ENCODE results near the gene FFAR3. TPM values are rescaled to one million over a fixed set of nuclear protein-coding genes. Genes with fewer than 3 reads are reported as not detected.

Gene FFAR3
- total RNA-seq, 2 donors from 2014 or later: 1.7 to 2.3 TPM

GRCh38 chr19:35320065-35320713, 38.1 kb upstream of the FFAR3 start:
- H3K27ac Mint-ChIP-seq: no peak overlapping the region

GRCh38 chr19:35321291-35321690, 37.0 kb upstream of the FFAR3 start:
- no peak for ATAC-seq (replicated peaks)
- no peak overlapping the region for H3K27ac Mint-ChIP-seq
- peaks cover 5% of the 10 kb centered on the region for H3K4me1 Mint-ChIP-seq
- H3K27me3 Mint-ChIP-seq: peaks cover 4% of the 10 kb centered on the region
- no peak overlapping the region for H3K4me3 Mint-ChIP-seq
- no peaks in the 10 kb centered on the region for H3K9me3 Mint-ChIP-seq
- no peaks in the 10 kb centered on the region for H3K36me3 Mint-ChIP-seq (ENCODE audit: low read depth)

More at GRCh38 chr19:35320065-35320713, 38.1 kb upstream of the FFAR3 start:
- Mint-ChIP-seq H3K36me3 (ENCODE audit: low read depth) (no peaks in the 10 kb centered on the region), H3K4me1 (peaks cover 5% of the 10 kb centered on the region), H3K27me3 (no peaks in the 10 kb centered on the region), H3K4me3 (no peak overlapping the region), H3K9me3 (no peaks in the 10 kb centered on the region)
- ATAC-seq (replicated peaks): peak; percentile 40

DNA sequence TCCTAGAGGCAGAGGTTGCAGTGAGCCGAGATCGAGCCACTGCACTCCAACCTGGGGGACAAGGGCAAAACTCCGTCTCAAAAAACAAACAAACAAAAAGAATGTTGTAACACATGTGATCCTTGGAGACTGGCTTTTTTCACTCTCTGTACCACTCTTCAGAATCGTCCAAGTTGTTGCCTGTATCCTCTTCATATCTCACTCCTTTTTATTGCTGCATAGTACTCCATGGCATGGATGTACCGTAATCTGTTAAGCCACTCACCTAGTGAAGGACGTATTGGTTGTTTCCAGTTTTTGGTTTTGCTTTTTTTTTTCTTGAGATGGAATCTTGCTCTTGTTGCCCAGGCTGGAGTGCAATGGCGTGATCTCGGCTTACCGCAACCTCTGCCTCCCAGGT, 36.2 kb upstream of the FFAR3 start:
- H3K9me3 Mint-ChIP-seq: no peaks in the 10 kb centered on the region
- H3K27me3 Mint-ChIP-seq: peaks cover 4% of the 10 kb centered on the region
- no peaks in the 10 kb centered on the region for H3K36me3 Mint-ChIP-seq (ENCODE audit: low read depth)
- H3K4me1 Mint-ChIP-seq: peaks cover 5% of the 10 kb centered on the region
- ATAC-seq (replicated peaks): no peak
- no peak overlapping the region for H3K27ac Mint-ChIP-seq
- H3K4me3 Mint-ChIP-seq: no peak overlapping the region

- no peak overlapping the region for H3K4me3 Mint-ChIP-seq
- H3K9me3 Mint-ChIP-seq: no peaks in the 10 kb centered on the region
- no peaks in the 10 kb centered on the region for H3K36me3 Mint-ChIP-seq (ENCODE audit: low read depth)
- ATAC-seq (replicated peaks): no peak
- peaks cover 11% of the 10 kb centered on the region for H3K27me3 Mint-ChIP-seq
- no peak overlapping the region for H3K27ac Mint-ChIP-seq
- H3K4me1 Mint-ChIP-seq: peaks cover 3% of the 10 kb centered on the region
Measured at GRCh38 chr19:35327642-35328041, 30.6 kb upstream of the FFAR3 start.

GRCh38 chr19:35328851-35329285, 29.4 kb upstream of the FFAR3 start, which contains the start of gene CD22:
TSS of gene CD22 (plus strand) at chr19:35329187. CDS start at chr19:35332041, 2,854 bp downstream.
- Mint-ChIP-seq H3K36me3 (ENCODE audit: low read depth) (no peaks in the 10 kb centered on the region), H3K27me3 (peaks cover 13% of the 10 kb centered on the region), H3K4me3 (no peak within 1 kb of the TSS), H3K9me3 (no peaks in the 10 kb centered on the region), H3K4me1 (peaks cover 9% of the 10 kb centered on the region), H3K27ac (no peak within 1 kb of the TSS)
- no peak for ATAC-seq (replicated peaks)

- Mint-ChIP-seq H3K4me1 (peaks cover 14% of the 10 kb centered on the region), H3K4me3 (no peak overlapping the region), H3K27me3 (peaks cover 17% of the 10 kb centered on the region), H3K9me3 (no peaks in the 10 kb centered on the region), H3K27ac (no peak overlapping the region), H3K36me3 (ENCODE audit: low read depth) (no peaks in the 10 kb centered on the region)
- no peak for ATAC-seq (replicated peaks)
Measured at GRCh38 chr19:35329323-35329722, 28.9 kb upstream of the FFAR3 start.

- Mint-ChIP-seq H3K4me1 (peaks cover 20% of the 10 kb centered on the region), H3K27ac (no peak overlapping the region), H3K9me3 (no peaks in the 10 kb centered on the region), H3K36me3 (ENCODE audit: low read depth) (no peaks in the 10 kb centered on the region), H3K4me3 (no peak overlapping the region), H3K27me3 (peaks cover 17% of the 10 kb centered on the region)
- no peak for ATAC-seq (replicated peaks)
Measured at GRCh38 chr19:35330475-35330874, 27.8 kb upstream of the FFAR3 start.

DNA sequence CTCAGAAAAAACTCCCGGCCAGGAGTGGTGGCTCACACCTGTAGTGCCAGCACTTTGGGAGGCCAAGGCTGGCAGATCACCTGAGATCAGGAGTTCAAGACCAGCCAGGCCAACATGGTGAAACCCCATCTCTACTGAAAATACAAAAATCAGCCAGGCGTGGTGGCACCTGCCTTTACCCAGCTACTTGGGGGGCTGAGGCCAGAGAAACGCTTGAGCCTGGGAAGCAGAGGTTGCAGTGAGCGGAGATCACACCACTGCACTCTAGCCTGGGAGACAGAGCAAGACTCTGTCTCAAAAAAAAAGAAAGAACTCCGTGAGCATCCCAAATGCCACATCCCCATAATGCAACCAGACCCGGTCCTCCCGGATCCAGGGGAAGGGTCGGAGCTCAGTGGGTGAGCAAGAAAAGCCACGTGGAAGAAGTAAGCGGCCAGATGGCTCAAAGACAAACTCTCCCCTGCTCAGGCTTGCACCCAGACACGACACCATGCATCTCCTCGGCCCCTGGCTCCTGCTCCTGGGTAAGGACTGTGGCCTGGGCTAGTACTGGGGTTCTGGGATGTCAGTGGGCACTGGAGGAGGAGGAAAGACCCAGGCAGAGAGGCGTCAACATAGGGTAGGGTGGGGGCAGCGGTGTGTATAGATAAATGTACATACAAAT, 26.6 kb upstream of the FFAR3 start:
- Mint-ChIP-seq H3K9me3 (no peaks in the 10 kb centered on the region), H3K27me3 (peaks cover 13% of the 10 kb centered on the region), H3K36me3 (ENCODE audit: low read depth) (no peaks in the 10 kb centered on the region), H3K27ac (no peak overlapping the region), H3K4me3 (no peak overlapping the region), H3K4me1 (peaks cover 20% of the 10 kb centered on the region)
- no peak for ATAC-seq (replicated peaks)

DNA sequence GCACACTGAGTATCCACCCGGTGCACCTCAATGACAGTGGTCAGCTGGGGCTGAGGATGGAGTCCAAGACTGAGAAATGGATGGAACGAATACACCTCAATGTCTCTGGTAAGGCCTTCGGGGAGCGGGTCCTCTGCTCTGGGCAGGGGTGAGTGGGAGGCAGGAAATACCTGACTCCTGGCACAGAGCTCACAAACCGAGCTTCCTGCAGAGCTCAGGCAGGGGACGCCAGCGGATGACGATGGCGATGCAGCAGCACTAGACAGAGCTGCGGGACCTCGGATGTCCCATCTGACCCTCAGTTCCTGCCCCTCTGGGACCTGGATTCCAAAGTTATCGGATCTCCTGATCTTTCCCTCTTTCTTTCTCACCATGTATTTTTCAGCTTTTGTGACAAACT, 25.4 kb upstream of the FFAR3 start:
- Mint-ChIP-seq H3K4me3 (peak overlapping the region; percentile 61), H3K9me3 (no peaks in the 10 kb centered on the region), H3K36me3 (ENCODE audit: low read depth) (no peaks in the 10 kb centered on the region), H3K4me1 (peaks cover 20% of the 10 kb centered on the region), H3K27me3 (peaks cover 13% of the 10 kb centered on the region), H3K27ac (peak overlapping the region; percentile 7)
- ATAC-seq (replicated peaks): peak; percentile 73

DNA sequence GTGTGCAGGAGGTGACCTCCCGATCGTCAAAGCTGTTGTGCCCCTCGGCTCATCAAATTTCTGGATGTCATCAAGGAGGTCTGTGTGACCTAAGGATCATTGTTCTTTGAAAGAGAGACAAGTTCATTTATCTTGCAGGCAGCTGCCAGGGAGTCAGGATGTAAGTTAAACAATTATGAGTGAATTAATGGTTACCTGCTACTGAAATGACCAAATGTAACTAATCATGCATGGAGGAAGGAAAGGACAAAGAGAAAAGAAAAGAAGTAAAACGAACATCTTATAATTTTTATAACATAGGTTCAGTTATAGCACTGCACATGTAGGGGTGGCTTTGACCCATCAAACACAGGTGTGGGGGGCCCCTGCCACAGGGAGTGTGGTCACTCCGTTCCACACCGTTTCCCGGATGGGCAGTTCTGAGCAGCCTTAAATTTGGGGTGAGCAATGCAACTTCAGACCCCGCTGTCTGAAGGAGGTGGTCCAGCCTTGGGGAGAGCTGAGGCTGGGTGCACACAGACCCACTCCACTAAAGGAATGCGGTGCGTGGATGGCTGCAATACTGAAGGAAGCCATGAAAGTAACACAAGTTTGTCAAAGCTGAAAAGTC, 24.0 kb upstream of the FFAR3 start:
- Mint-ChIP-seq H3K4me3 (peak overlapping the region; percentile 61), H3K9me3 (no peaks in the 10 kb centered on the region), H3K4me1 (peaks cover 20% of the 10 kb centered on the region), H3K27me3 (peaks cover 13% of the 10 kb centered on the region), H3K36me3 (ENCODE audit: low read depth) (no peaks in the 10 kb centered on the region), H3K27ac (peak overlapping the region; percentile 77)
- no peak for ATAC-seq (replicated peaks)

- H3K9me3 Mint-ChIP-seq: no peaks in the 10 kb centered on the region
- H3K4me3 Mint-ChIP-seq: no peak overlapping the region
- H3K27ac Mint-ChIP-seq: no peak overlapping the region
- H3K36me3 Mint-ChIP-seq (ENCODE audit: low read depth): no peaks in the 10 kb centered on the region
- ATAC-seq (replicated peaks): no peak
- peaks cover 20% of the 10 kb centered on the region for H3K4me1 Mint-ChIP-seq
- H3K27me3 Mint-ChIP-seq: peaks cover 6% of the 10 kb centered on the region
Measured at GRCh38 chr19:35336166-35336955, 21.9 kb upstream of the FFAR3 start.

DNA sequence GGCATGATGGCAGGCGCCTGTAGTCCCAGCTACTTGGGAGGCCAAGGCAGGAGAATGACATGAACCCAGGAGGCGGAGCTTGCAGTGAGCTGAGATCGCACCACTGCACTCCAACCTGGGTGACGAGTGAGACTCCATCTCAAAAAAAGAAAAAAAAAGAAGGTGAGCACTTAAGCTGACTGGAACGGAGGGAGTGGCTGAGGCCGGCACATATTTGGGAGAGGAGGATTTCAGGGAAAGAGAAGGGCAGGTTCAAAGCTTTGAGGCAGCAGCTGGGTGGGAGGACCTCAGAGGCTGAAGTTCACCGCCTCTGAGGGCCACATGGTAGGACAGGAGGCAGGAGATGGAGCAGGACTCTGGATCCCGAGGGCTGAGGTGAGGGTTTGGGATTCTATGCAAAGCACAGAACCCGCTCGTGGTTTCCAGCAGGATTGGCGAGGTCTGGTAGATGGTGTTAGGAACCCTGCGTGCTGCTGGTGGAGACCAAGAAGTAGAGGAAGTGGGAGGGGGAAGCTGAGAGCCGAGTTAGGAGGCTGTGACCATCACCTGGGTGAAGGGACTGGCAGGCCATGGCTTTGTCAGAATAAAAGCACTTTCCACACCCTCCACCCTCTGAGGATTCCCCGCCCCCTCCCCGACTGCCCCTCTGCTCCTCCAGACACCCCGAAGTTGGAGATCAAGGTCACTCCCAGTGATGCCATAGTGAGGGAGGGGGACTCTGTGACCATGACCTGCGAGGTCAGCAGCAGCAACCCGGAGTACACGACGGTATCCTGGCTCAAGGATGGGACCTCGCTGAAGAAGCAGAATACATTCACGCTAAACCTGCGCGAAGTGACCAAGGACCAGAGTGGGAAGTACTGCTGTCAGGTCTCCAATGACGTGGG, 20.9 kb upstream of the FFAR3 start:
- Mint-ChIP-seq H3K4me3 (no peak overlapping the region), H3K27me3 (peaks cover 9% of the 10 kb centered on the region), H3K9me3 (no peaks in the 10 kb centered on the region), H3K4me1 (peaks cover 20% of the 10 kb centered on the region), H3K27ac (no peak overlapping the region), H3K36me3 (ENCODE audit: low read depth) (no peaks in the 10 kb centered on the region)
- ATAC-seq (replicated peaks): no peak

DNA sequence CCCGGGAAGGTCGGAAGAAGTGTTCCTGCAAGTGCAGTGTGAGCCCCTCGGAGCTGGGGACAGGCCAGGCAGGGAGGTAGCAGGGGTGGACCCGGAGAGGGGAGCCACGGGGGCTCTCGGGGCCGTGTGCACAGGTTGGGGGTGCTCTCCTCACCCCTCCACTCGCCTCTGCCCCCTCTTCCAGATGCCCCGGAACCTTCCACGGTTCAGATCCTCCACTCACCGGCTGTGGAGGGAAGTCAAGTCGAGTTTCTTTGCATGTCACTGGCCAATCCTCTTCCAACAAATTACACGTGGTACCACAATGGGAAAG, 20.3 kb upstream of the FFAR3 start:
- no peaks in the 10 kb centered on the region for H3K36me3 Mint-ChIP-seq (ENCODE audit: low read depth)
- peaks cover 12% of the 10 kb centered on the region for H3K27me3 Mint-ChIP-seq
- H3K4me1 Mint-ChIP-seq: peaks cover 15% of the 10 kb centered on the region
- H3K27ac Mint-ChIP-seq: peak overlapping the region; percentile 30
- no peak for ATAC-seq (replicated peaks)
- H3K4me3 Mint-ChIP-seq: no peak overlapping the region
- H3K9me3 Mint-ChIP-seq: no peaks in the 10 kb centered on the region

DNA sequence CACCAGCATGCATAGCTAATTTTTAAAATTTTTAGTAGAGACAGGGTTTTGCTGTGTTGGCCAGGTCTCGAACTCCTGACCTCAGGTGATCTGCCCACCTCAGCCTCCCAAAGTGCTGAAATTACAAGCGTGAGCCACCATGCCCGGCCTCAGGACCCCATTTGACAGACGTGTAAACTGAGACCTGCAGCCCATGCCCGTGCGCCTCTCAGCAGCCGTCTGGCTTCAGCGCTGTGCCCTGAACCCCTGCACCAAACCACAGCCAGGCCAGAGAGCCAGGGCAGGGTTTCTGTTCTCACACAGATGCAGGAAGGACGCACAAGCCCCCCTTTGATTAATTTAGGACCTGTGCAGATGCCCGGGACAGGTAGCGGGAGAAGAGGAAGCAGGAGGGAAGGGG, 17.8 kb upstream of the FFAR3 start:
- Mint-ChIP-seq H3K36me3 (ENCODE audit: low read depth) (no peaks in the 10 kb centered on the region), H3K9me3 (no peaks in the 10 kb centered on the region), H3K27ac (no peak overlapping the region), H3K27me3 (peaks cover 9% of the 10 kb centered on the region), H3K4me1 (peaks cover under 1% of the 10 kb centered on the region), H3K4me3 (no peak overlapping the region)
- no peak for ATAC-seq (replicated peaks)
